Left colon (tissue), 2 donors: ENCODE data around the gene PANK1. TPM values are rescaled to one million over a fixed set of nuclear protein-coding genes. Genes with fewer than 3 reads are reported as not detected.
"Not testable (repeated sequence)": the region's sequence is repeated elsewhere in the genome, so short reads cannot be mapped to it uniquely, and the experiment has no call there.

ENCODE experiments used
- ATAC-seq: fragments of 200-7000 bp; cut with Tn5 transposase; one replicate; pipeline ENCODE4 v1.9.1; 2020; ENCODE audit warnings: mild to moderate bottlenecking, moderate library complexity
- DNase-seq, 2 donors: peaks; one replicate each; pipeline ENCODE4 v3.0.0-alpha.2; 2020
- intact Hi-C, 2 donors: fragments of 100-400 bp; cut with DNase I in 1 of 2; cut with micrococcal nuclease in 1 of 2; formaldehyde crosslinking; loops; one replicate each; pipeline versions ENCODE4 v1.11.2 to v1.14.0; 2022; cut with DNase I, micrococcal nuclease
- microRNA-seq, 2 donors: library from miRNA; unstranded; fragments of <30 nt; microRNA quantifications; one replicate each; pipeline versions ENCODE4 v1.1.0 to v1.2.0, GENCODE V29; 2020
- total RNA-seq, 2 donors: library from RNA; stranded (reverse); fragmentation: NEBNext Ultra II Directional; extraction: Animal tissue kit (Norgen Biotek cat#: 25700); gene quantifications; one replicate each; pipeline ENCODE4 v1.2.1, GENCODE V29; 2021
- donor health status: DM: no; HTN: no; CAD: no.
- donor health status: DM: yes; HTN: yes; CAD: no.

PANK1 gene
- total RNA-seq, 2 donors from 2014 or later, result 28.7 to 33.5 TPM

- ATAC-seq, result no peak
- intact Hi-C loops, result no loop called here
- DNase-seq, result no peak
Measured at GRCh38 chr10:89552213-89552612, 92.8 kb downstream of the PANK1 start.

DNA sequence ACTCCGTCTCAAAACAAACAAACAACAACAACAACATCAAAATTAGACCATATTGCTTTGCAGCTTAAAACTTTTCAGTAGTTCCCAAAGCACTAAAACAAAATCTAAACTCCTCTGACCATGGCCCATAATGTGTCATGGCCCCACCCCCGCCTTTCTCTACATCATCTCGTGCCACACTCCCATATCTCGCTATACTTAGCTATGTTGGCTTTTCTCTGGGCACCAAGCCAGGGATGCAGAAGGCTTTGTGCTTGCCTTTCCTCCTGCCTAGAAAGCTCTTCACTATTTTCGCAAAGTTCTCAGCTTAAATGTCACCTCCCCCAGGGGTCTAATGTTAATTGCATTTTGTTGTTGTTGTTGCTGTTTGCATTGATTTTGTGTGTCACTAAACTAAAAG, 94.5 kb downstream of the PANK1 start:
- DNase-seq, result no peak
- intact Hi-C loops, result no loop called here
- ATAC-seq, result no peak

GRCh38 chr10:89549510-89549909, 95.5 kb downstream of the PANK1 start:
- DNase-seq (no peak), ATAC-seq (peak; percentile 81)
- intact Hi-C loops, result no loop called here

DNA sequence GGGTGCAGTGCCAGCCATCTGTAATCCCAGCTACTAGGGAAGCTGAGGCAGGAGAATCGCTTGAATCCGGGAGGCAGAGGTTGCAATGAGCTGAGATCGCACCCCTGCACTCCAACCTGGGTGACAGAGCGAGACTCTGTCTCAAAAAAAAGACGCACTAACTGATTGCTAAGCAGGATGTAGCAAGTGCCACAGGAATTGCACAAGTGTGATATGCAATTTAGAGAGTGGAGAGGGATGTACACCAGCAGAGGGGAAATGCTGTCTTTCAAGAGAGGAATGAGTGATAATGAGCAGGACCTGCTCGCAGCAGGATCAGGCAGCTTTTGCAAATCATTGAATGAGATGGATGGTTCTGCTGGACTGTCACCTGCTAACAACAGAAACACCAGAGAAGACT, 96.4 kb downstream of the PANK1 start:
- intact Hi-C loops, result no loop called here
- no peak for ATAC-seq

DNA sequence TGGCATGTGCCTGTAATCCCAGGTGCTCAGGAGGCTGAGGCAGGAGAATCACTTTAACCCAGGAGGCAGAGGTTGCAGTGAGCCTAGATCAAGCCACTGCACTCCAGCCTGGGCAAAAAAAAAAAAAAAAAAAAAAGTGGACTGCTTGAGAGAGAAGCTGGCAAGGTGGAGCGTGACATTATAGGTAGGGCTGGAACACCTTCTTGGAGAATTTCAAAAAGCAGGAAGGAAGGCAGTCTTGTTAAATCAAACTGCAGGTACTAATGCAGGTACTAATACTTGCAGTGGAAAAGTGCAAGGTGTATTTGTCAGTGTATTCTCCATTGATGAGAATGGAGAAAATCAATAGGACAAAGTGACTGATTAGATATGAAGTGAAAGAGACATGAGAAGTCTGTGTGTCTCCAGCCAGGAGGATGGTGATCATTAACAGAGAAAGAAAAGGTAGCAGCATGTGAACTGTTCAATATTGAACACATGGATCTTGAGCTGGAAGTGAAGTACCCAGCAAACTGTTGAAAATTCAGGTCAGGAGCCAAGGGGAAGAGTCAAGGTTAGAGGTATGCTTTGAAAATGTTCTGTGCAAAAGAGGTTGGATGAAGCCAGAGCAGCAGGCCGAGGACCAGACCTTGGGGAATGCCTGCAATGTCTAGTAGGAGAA, 97.1 kb downstream of the PANK1 start:
- ATAC-seq, result no peak
- no peak for DNase-seq
- intact Hi-C loops, result no loop called here

More for the DNA sequence above, 96.4 kb downstream of the PANK1 start:
- no peak for DNase-seq

- DNase-seq, intact Hi-C loops, ATAC-seq: not testable (repeated sequence)
Measured at GRCh38 chr10:89546651-89547050, 98.4 kb downstream of the PANK1 start.

- DNase-seq, result no peak
- intact Hi-C loops, result no loop called here
- ATAC-seq, result no peak
Measured at GRCh38 chr10:89543841-89544240, 101.2 kb downstream of the PANK1 start.

DNA sequence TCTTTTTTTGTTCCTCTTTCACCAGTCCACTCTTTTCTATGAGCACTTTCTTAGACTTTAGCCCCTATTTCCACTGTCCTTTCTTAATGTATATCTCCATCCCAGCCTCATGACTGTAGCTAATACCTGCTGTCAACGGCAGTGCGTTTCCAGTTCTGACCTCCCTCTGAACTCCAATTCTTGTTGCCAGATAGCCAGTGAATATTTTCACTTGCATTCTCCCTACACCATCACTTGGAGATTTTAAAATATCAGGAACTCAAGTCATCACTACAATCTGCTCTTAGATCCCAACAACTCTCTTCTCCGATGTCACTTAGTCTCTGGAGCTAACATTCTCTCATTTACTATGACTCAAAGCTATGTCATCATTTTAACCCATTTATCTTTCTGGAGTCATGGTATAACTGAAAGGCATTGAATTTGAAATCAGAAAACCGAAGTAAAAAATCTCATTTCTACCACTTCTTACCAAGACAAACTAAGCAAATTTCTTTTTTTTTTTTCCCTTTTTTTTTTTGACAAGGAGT, 104.6 kb downstream of the PANK1 start:
- ATAC-seq (no peak), DNase-seq (no peak)
- intact Hi-C loops, result no loop called here

- intact Hi-C loops, result no loop called here
- DNase-seq (no peak), ATAC-seq (no peak)
Measured at GRCh38 chr10:89537364-89537763, 107.7 kb downstream of the PANK1 start.

- intact Hi-C loops, result no loop called here
- DNase-seq (no peak), ATAC-seq (no peak)
Measured at GRCh38 chr10:89536013-89536354, 109.1 kb downstream of the PANK1 start.

GRCh38 chr10:89535171-89536012, 109.7 kb downstream of the PANK1 start, which contains the start of gene SLC16A12:
Gene SLC16A12, minus strand, starts transcription at chr10:89535594. Its CDS starts 73,016 bp downstream, at chr10:89462578.
- intact Hi-C loops, result no loop called here
- ATAC-seq (no peak), DNase-seq (peak in 1 of 2 donors; percentile 6)

DNA sequence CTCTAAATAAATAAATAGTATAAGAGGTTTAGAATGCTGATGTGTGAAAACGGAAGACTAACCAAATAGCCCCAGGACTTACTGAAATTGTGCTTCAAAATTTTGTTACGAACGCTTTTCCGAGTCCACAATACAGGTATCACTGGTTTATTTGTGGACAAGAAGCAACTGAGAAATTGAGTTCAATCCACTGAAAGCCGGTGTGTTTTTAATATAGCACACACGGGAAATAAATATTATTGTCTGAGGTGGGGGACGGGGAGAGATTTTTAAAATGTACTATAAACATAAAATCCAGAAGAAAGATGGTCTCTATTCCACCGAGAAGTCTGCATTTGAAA, 110.2 kb downstream of the PANK1 start:
- DNase-seq (no peak), ATAC-seq (no peak)
- intact Hi-C loops, result no loop called here

Small RNA genes within 50 kb of the gene (microRNA-seq; reads per million reads assigned to microRNA genes)
- gene MIR107, result 875 to 1,115 reads per million in 2 donors

Other genes with a start within 250 kb of the PANK1 start
- gene IFIT5, start 230.7 kb downstream of the PANK1 start, total RNA-seq, result 10 to 100 TPM; 10.2 to 10.6 TPM
- gene SLC16A12, start 109.6 kb downstream of the PANK1 start, total RNA-seq, result under 1 TPM; 0.34 to 0.78 TPM
- gene KIF20B, start 56.3 kb upstream of the PANK1 start, total RNA-seq, result 1 to 10 TPM; 5.6 to 8.9 TPM